T-helper 1 cell treated with Interleukin-12 subunit alpha and Interleukin-12 subunit beta and Interleukin-4 antibody, amounts not matched to agents 30 μg/mL and 1 μg/mL, for 36 hours (primary cell): ENCODE data around the gene SLPI.

Source experiments
- H3K27ac Mint-ChIP-seq: one replicate; pipeline ENCODE4 v1.8.0; 2021; ENCODE audit warnings: mild to moderate bottlenecking, mixed read lengths
- H3K27me3 Mint-ChIP-seq: one replicate; pipeline ENCODE4 v1.8.0; 2021; ENCODE audit warnings: low read depth, mixed read lengths
- H3K36me3 Mint-ChIP-seq: one replicate; pipeline ENCODE4 v1.8.0; 2021; ENCODE audit warnings: low read depth, mixed read lengths
- H3K4me1 Mint-ChIP-seq: one replicate; pipeline ENCODE4 v1.8.0; 2021; ENCODE audit warnings: low read depth, mixed read lengths
- H3K4me3 Mint-ChIP-seq: one replicate; pipeline ENCODE4 v1.8.0; 2021; ENCODE audit warnings: mild to moderate bottlenecking, moderate library complexity, mixed read lengths
- H3K9me3 Mint-ChIP-seq: one replicate; pipeline ENCODE4 v1.8.0; 2021; ENCODE audit warnings: mixed read lengths

Gene SLPI, protein sequence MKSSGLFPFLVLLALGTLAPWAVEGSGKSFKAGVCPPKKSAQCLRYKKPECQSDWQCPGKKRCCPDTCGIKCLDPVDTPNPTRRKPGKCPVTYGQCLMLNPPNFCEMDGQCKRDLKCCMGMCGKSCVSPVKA

GRCh38 chr20:45254383-45255262, at the start of gene SLPI:
SLPI (minus strand) TSS chr20:45254564; CDS start chr20:45254543, 21 bp downstream.
- H3K9me3 Mint-ChIP-seq = no peaks in the 10 kb centered on the region
- H3K27me3 Mint-ChIP-seq = peaks cover 19% of the 10 kb centered on the region
- H3K36me3 Mint-ChIP-seq = no peaks in the 10 kb centered on the region
- H3K4me1 Mint-ChIP-seq = peaks cover 12% of the 10 kb centered on the region
- H3K27ac Mint-ChIP-seq = no peak within 1 kb of the TSS
- no peak within 1 kb of the TSS for H3K4me3 Mint-ChIP-seq

DNA sequence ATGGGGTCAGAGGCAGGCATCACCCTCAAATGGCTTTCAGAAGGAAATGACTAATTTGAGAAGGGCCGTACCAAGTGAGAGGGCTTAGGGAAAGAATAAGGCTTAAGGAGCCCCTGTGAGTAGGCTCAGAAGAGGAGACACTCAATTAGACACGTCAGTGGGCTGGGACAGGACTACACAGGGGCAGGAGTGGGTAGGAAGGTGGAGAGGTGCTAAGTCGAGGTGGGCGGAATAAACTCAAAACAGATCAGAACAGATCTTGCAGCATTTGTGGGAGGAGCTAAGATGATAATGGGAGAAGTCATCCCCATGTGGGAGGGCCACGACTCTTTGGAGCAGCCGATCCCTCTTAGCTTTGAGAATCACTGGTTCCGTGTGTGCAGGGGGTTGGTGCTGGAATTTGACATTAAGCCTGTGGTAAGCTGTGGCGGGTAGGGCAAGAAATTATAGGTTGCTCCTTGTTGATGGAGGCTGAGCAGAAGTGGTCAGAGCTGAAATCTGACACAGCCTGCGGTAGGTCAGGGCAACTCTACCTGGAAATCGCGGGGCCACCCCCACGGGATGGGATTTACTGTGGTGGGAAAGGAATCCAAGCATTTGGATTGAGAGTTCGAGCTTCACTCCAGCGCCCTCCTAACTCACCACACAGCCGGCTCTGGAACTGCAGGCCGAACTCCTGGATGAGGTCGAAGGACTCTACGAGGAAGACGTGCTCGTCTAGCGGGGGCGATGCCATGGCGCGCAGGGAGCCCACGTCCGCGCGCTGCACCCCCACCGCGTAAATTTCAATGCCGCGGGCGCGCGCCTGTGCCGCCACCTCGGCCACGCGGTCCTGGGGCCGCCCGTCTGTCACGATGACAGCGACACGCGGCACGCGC, 49.5 kb upstream of the SLPI start:
- Mint-ChIP-seq H3K27me3 (peaks cover 17% of the 10 kb centered on the region), H3K27ac (peak overlapping the region; percentile 7), H3K4me1 (peaks cover 37% of the 10 kb centered on the region), H3K9me3 (no peaks in the 10 kb centered on the region), H3K4me3 (peak overlapping the region; percentile 5), H3K36me3 (peaks cover 22% of the 10 kb centered on the region)

DNA sequence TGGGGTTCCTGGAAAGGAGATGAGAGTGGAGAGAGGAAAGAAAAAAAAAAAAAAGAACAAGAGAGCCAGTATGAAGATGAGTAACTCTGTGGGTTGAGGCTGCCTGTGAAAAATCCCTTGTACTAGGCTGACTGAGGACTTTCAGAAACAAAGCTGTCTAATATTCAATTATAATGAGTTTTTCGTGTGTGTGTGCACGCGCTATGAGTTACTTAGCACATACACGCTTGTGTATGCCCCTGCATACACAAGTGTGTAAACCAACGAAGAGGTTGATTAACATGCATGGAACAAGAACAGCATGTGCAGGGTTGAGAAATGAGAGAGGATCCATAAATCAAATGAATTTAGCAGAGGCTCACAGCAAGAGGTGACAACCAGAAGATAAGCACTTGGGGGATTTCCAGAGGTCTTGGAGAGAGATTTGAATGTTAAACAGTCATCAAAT, 47.5 kb upstream of the SLPI start:
- Mint-ChIP-seq H3K4me3 (peak overlapping the region; percentile 40), H3K9me3 (no peaks in the 10 kb centered on the region), H3K36me3 (peaks cover 20% of the 10 kb centered on the region), H3K4me1 (peaks cover 35% of the 10 kb centered on the region), H3K27ac (peak overlapping the region; percentile 79), H3K27me3 (peaks cover 10% of the 10 kb centered on the region)

DNA sequence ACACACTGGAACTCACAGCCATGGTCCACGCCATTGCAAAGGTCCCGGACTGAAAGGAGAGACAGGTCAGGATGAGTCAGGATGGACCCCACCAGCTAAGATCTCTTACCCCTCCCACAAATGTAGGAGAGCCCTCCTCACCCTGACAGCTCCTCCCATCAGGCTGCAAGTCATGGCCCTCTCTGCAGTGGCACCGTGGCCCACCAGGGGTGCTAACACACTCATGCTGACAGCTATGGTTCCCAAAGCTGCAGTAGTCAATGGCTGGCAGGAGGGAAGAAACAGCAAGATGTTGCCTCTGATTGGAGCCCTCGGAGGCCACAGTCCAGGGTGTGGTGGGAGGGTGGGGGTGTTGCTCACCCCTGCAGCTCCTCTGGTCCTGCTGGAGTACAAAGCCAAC, 46.6 kb upstream of the SLPI start:
- H3K27me3 Mint-ChIP-seq = peaks cover 10% of the 10 kb centered on the region
- peaks cover 23% of the 10 kb centered on the region for H3K36me3 Mint-ChIP-seq
- H3K9me3 Mint-ChIP-seq = no peaks in the 10 kb centered on the region
- no peak overlapping the region for H3K27ac Mint-ChIP-seq
- H3K4me3 Mint-ChIP-seq = no peak overlapping the region
- H3K4me1 Mint-ChIP-seq = peaks cover 38% of the 10 kb centered on the region

DNA sequence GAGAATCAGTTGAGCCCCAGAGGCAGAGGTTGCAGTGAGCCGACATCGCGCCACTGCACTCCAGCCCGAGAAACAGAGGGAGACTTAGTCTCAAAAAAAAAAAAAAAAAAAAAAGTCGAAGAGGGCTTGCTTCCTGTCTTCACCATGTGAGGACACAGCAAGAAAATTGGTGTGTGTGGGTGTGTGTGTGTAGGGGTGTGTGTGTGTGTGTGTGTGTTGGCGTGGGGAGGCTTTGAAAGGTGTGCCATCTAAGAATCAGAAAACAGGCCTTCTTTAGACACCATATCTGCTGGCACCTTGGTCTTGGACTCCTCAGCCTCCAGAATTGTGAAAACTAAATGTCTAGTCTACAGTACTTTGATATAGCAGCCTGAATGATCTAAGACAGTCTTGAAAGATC, 45.4 kb upstream of the SLPI start:
- Mint-ChIP-seq H3K27ac (no peak overlapping the region), H3K27me3 (peaks cover 6% of the 10 kb centered on the region), H3K4me3 (no peak overlapping the region), H3K36me3 (peaks cover 26% of the 10 kb centered on the region), H3K9me3 (no peaks in the 10 kb centered on the region), H3K4me1 (peaks cover 38% of the 10 kb centered on the region)

DNA sequence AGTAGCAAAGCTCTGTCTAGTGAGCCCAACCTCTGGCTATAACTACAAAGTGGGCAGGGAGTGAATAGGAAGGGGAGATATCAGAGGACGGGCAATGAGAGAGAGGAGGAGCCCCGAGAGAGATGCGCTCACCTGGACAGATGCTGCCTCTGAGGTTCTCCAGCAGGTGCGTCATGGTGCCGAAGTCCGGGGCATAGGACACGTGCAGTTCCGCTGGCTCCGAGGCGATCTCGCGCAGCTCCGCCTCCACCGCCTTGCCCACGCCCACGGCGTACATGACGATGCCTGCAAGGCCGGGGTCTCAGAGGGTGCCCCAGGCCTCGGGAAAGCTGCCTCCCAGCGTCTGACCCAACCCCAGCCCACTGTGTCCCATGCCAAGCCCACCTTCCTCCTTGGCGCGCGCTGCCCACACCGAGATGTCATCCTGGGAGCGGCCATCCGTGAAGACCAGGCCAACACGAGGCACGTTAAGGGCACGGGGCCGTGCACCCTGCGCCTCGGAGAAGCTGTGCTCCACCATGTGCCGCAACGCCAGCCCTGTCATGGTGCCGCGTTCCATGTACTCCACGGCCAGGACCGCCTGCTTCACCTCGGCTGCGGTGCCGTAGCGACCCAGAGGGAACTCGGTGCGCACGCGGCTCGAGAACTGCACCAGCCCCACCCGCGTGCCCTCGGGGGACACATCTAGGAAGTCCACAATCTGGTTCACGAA, 43.6 kb upstream of the SLPI start:
- Mint-ChIP-seq H3K4me1 (peaks cover 28% of the 10 kb centered on the region), H3K4me3 (no peak overlapping the region), H3K27ac (no peak overlapping the region), H3K36me3 (peaks cover 20% of the 10 kb centered on the region), H3K9me3 (no peaks in the 10 kb centered on the region), H3K27me3 (peaks cover 6% of the 10 kb centered on the region)

DNA sequence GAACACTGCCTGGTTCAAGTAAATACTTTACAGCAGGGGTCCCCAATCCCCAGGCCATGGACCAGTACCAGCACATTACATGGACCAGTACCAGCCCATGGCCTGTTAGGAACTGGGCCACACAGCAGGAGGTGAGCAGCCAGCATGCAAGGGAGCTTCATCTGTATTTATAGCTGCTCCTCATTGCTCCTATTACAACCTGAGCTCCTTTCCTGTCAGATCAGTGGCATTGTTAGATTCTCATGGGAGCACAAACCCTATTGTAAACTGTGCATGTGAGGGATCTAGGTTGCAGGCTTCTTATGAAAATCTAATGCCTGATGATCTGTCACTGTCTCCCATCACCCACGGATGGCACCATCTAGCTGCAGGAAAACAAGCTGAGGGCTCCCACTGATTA, 40.3 kb upstream of the SLPI start:
- peaks cover 29% of the 10 kb centered on the region for H3K27me3 Mint-ChIP-seq
- peaks cover 18% of the 10 kb centered on the region for H3K4me1 Mint-ChIP-seq
- H3K4me3 Mint-ChIP-seq = no peak overlapping the region
- peaks cover 11% of the 10 kb centered on the region for H3K36me3 Mint-ChIP-seq
- no peaks in the 10 kb centered on the region for H3K9me3 Mint-ChIP-seq
- H3K27ac Mint-ChIP-seq = no peak overlapping the region

- peaks cover 8% of the 10 kb centered on the region for H3K36me3 Mint-ChIP-seq
- no peak overlapping the region for H3K27ac Mint-ChIP-seq
- peaks cover 33% of the 10 kb centered on the region for H3K27me3 Mint-ChIP-seq
- H3K4me3 Mint-ChIP-seq = peak overlapping the region; percentile 72
- peaks cover 15% of the 10 kb centered on the region for H3K4me1 Mint-ChIP-seq
- no peaks in the 10 kb centered on the region for H3K9me3 Mint-ChIP-seq
These were observed 39.6 kb upstream of the SLPI start for GRCh38 chr20:45294003-45294368.

DNA sequence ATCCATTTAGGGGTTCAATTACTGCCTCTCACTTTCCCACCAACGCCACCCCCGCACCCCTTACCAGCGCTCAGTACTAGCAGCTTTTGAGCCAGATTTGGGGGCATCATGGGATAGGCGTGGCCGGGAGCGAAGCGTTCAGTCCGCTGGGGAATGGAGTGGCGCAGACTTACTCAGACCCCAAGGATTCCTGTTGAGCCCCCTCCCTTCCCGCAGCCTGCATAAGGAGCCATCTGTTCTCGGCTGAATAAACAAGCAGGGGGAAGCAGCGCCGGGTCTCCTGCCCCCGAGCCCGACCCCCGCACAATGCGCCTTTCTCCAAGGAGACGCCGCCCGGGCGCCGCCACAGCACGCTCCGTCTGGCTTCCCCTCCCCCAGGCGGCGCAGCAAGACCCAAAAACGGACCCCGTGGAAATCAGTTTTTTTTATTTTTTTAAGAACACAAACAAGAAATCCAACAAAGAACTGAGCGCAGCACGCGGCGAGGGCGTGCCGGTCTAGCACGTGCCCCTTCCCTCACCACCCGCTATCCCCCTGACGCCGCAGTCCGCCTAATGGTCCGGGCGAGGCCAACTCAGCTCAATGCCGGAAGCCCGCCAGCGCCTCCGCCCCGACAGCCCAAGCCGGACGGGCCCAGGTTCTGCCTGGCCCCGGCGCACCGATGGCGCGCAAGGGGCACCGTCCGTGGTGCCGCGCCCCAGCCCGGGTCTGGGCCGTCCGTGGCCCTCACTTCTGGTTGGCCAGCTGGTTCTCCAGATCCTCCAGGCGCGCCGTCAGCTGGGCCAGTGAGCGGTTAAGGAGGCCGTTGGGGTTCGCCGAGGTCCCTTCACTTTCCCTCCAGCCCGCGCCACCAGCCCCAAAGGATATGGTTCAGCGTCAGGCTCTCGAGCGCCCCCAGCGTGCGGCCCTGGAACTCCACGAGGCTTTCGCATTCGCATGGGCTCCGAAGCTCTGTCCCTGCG, 39.0 kb upstream of the SLPI start:
- Mint-ChIP-seq H3K9me3 (no peaks in the 10 kb centered on the region), H3K27ac (no peak overlapping the region), H3K27me3 (peaks cover 40% of the 10 kb centered on the region), H3K4me1 (peaks cover 15% of the 10 kb centered on the region), H3K4me3 (peak overlapping the region; percentile 72), H3K36me3 (peaks cover 8% of the 10 kb centered on the region)

GRCh38 chr20:45292343-45292742, 38.0 kb upstream of the SLPI start:
- peaks cover 8% of the 10 kb centered on the region for H3K36me3 Mint-ChIP-seq
- H3K4me1 Mint-ChIP-seq = peaks cover 15% of the 10 kb centered on the region
- no peak overlapping the region for H3K4me3 Mint-ChIP-seq
- no peaks in the 10 kb centered on the region for H3K9me3 Mint-ChIP-seq
- peaks cover 41% of the 10 kb centered on the region for H3K27me3 Mint-ChIP-seq
- no peak overlapping the region for H3K27ac Mint-ChIP-seq

GRCh38 chr20:45291526-45291925, 37.2 kb upstream of the SLPI start:
- Mint-ChIP-seq H3K4me3 (no peak overlapping the region), H3K36me3 (peaks cover 7% of the 10 kb centered on the region), H3K27me3 (peaks cover 45% of the 10 kb centered on the region), H3K9me3 (no peaks in the 10 kb centered on the region), H3K27ac (no peak overlapping the region), H3K4me1 (peaks cover 15% of the 10 kb centered on the region)

- Mint-ChIP-seq H3K27ac (no peak overlapping the region), H3K9me3 (no peaks in the 10 kb centered on the region), H3K36me3 (peaks cover 4% of the 10 kb centered on the region), H3K4me1 (peaks cover 12% of the 10 kb centered on the region), H3K4me3 (no peak overlapping the region), H3K27me3 (peaks cover 48% of the 10 kb centered on the region)
These were observed 36.5 kb upstream of the SLPI start for GRCh38 chr20:45290677-45291355.
